ENCODE results near the gene TTC23.
"Not testable (repeated sequence)": the region's sequence is repeated elsewhere in the genome, so short reads cannot be mapped to it uniquely, and the experiment has no call there.

TTC23 gene

DNA sequence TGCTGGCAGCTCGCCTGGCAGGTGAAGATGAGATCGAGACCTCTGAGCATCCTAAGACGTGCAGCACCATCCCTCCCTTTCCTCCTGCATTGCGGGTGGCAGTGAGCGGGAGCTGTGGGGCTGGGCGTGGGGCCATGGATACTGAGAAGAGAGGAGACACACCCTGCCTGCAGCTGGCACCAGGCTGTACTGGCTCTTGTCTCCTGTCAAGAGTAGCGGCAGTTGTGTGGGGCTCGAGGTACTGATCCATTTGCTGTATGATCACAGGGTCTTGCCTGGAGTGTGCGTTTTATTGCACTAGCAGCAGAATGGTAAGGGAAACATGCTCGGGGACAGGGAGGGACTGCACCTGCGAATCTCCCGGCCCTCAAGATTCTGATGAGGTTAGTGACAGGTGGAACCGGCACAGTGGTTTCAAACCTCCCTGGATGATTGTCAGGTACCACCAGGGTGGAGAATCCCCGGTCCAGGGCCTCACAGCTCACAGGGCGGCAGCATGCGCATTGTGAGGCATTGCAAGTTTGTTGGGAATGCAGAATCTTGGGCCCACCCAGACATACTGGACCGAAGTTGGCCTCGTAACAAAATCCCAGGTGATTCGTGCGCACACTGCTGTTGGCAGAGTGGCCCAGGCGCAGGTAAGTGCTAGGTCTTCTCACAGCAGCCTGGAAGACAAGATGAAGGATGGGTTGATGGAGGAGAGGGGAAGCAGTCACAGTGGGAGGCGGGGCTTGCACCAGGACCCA lies 130.4 kb downstream of the TTC23 start:
- DNase-seq (ENCODE audit: low read depth): no peak

DNA sequence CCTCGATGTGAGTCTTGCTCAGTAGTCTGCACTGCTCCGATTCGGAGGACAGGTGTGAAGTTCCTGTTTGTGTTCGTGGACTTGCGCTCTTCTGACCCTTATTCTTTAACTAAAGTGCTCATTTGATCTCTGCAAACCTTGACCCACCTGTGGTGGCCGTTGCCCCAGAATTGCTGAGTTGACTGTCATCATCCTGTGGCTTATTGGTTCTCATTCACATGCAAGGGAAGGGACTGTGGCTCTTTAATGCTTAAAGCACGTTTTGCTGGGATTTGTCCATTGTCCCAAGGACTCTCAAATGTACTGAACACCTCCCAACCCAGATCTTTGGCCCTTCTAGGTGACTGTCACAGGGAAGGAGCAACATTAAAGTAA lies 131.1 kb downstream of the TTC23 start:
- DNase-seq (ENCODE audit: low read depth): no peak

DNA sequence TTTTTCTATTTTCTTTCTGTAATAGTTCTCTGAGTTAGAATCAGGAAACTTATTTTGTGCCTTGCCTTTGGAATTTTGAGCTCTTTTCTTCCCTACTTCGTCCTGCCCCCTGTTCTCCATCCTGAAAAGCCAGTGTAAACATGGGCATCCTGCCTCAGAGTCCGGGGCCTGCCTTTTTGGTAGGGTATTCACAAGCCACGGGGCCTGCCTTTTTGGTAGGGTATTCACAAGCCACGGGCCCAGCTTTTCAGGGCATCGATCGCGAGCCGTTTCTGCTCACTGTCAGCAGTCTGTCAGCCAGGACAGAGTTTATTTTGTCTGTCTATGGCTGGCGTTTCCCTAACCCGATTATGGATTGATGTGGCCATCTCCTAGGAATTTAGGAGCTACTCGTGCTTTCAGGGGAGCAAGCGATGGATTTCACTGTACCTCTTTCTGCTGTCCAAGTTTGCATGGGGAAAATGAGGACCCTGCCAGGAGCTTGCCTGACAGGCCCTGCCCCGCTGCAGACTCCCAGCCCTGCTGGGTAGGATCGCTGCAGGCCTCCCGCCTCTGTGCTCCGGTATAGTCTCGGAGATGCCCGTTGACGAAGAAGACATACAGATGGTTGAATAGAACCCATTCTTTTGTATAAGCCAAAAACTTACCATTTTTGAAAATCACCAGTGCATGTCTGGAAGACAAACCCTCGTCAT lies 131.7 kb downstream of the TTC23 start:
- DNase-seq (ENCODE audit: low read depth): no peak

DNA sequence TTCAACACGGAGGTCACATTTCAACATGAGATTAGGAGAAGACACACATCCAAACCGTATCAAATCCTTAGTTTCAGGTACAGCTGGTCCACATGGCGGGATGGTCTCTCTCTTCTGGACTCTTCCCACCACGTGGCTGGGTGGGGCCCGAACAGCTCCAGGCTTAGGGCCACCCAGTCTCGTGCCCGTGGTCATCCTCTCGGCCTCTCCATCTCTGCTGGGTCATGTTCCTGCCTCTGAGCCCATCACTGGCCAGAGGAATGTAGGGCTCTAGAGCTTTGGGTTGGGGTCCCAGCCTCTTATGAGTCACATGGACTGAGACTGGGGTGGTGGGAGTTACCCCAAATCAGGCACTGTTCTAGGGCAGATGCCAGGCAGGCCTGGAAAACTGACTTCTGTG lies 132.3 kb downstream of the TTC23 start:
- DNase-seq (ENCODE audit: low read depth): no peak

DNA sequence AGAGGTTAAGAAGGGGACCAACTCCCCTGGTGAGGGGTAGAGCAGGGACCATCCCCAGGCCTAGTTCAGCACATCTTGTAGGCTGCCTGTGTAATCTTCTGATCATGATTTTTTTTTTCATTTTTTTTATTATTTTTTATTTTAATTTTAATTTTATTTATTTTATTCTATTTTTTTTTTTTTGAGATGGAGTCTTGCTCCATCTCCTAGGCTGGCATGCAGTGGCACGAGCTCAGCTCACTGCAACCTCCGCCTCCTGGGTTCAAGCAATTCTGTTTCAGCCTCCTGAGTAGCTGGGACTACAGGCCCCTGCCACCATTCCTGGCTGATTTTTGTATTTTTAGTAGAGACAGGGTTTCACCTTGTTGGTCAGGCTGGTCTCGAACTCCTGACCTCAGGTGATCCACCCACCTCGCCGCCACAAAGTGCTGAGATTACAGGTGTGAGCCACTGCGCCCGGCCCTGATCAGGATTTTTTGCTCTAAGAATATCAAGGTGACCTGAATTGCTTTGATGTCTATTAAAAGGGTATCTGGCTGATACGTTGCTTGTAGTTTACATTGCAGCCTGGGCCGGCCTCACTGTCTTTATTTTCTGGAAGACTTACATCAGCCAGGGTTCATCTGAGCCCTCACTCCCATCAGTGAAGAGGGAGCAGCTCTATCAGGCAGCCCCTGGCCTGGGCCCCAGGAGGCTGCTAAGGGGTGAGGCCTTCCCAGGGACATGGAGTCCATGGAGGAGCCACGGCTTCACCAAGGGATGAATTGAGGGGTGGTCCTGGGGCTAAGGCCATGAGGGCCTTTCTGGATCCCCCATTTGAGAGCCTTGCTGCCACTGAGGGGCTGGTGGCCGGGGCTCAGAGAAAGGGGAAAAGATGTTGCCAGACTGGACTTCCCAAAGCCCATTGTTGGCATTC lies 133.8 kb downstream of the TTC23 start:
- no peak for DNase-seq (ENCODE audit: low read depth)

DNA sequence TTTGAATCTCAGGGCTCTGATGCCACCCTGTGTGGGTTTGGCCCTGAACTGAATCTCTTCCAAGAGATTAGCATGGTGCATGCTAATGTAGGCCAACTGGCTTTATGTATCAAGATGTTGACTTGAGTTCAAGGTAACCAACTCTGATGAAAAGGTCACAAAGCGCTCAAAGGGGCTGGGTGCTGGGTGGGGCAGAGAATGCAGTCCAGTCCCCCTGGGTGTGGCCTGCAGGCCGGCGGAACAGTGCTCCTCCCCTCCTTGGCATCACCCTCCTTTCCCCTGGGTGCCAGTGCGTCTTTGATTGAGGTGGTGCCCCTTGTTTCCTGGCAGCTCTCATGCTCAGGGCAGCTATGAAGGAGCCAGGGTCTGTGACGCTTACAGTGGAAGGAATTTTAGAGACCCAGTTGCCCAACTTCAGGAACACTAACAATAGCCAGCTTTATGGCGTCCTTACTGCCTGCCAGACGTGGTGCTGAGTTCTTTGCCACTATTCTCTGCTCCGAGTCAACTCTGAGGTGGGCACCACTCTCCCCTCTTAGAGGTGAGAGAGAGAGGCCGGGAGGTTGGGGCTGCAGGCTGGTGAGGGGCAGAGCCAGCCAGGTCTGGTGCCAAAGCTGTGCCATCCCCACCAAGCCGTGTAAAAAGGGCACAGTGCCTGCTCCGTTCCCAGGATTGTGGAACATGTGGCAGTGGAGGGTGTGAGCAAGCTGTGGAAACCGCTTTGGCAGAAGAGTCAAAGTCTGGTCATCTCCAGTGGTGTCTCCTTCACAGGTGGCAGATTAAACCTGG lies 134.7 kb downstream of the TTC23 start:
- DNase-seq (ENCODE audit: low read depth): no peak

DNA sequence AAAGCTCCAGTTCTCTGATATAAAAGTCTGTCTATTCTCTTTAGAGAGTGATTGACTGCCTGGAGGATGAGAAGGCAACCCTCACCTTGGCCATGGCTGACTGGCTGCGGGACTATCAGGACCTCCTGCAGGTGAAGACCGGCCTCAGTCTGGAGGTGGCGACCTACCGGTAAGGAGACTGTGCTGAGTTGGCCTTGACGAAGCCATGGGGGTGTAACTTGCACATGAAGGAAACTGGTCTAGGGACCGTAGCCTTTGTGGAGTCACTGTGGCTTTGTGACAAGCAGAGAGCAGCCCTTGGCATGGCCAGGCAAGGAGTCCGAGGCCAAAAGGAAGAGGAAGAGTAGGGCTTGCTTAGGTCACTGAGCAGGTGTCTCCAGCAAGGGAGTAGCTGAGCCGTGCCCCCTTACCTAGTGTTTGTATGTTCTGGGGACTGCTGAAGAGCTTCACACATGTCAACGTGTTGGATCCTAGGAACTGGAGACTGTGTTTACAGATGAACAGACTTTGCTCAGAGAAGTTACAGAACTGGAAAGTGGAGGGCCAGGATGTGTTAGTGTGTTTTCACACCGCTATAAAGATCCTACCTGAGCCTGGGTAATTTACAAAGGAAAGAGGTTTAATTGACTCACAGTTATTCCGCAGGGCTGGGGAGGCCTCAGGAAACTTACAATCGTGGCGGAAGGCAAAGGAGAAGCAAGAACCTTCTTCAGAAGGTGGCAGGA lies 135.7 kb downstream of the TTC23 start:
- DNase-seq (ENCODE audit: low read depth): no peak

DNA sequence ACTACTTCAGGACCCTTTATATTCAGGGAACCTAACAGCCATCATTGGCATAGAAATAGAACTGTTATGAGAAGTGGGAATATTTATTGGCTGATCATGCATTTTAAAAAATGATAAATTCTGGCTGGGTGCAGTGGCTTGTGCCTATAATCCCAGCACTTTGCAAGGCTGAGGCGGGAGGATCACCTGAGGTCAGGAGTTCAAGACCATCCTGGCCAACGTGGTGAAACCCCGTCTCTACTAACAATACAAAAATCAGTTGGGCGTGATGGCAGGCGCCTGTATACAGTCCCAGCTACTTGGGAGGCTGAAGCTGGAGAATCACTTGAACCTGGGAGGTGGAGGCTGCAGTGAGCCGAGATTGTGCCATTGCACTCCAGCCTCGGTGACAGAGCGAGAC lies 137.7 kb downstream of the TTC23 start:
- not testable (repeated sequence) for DNase-seq (ENCODE audit: low read depth)

DNA sequence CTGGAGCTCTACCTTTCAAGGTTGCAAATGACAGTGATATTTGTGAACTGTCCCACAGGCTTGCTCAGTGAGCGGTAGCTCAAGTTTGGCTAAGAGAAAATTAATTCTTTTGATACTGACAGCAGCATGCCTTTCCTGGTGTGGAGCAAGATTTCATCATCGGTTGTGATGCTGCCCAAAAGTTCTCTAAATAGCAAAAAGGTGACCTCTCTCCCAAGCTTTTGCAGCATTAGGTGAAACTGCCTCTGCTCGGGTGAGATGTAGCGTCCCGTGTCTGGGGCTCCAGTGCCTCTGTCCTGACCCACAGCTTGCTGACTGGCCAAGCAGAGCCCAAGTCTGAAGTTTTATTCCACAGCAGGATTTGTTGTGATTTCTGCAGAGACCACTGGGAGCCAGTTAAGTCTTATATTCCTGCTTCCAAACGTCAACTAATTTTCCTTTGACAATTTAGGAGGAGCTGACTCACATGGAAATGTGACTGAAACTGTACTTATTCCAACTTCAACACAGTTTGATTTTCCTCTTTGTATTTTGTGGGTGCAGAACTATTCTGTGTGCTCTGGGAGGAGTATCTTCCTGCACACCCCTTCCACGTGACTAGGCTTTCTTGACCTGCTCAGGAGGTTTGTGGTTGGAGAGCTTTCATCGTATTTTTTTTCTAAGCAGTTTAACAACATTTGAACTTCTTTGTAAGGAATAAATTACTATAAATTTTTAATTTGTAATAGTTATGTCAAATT lies 138.6 kb downstream of the TTC23 start:
- DNase-seq (ENCODE audit: low read depth): no peak

DNA sequence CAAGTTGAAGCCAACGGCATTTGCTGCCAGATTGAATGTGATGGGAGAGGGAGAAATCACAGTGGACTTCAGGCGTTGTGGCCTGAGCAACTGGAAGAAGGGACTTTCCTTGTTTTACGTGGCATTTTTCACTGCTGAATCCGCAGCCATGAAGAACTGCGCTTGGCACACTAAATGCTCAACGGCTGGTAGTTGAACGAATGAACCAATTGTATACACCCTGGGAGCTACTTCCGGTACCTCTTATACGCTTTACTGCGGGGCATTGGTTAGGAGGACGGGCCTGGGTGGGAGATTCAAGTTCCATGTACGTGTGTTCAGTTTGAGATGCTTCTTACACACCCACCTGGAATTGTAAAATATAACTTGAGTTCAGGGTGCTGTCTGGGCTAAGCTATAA lies 139.3 kb downstream of the TTC23 start:
- no peak for DNase-seq (ENCODE audit: low read depth)

DNA sequence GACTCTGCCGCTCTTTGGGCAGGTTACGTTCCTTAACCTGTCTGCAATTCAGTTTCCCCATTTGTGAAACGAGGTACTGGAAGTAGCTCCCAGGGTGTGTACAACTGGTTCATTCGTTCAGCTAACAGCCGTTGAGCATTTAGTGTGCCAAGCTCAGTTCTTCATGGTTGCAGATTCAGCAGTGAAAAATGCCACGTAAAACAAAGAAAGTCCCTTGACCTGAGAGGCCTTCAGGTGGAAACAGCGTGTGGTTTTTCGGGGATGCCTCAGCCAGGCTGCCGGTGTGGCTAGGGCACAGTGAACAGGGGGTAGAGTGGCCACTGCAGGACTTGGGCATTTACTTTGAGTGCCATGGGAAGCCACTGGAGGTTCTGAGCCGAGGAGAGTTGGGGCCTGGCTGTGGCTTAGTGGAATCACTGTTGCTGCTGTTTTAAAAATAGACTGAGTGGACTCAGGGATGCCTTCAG lies 139.8 kb downstream of the TTC23 start:
- DNase-seq (ENCODE audit: low read depth): no peak

DNA sequence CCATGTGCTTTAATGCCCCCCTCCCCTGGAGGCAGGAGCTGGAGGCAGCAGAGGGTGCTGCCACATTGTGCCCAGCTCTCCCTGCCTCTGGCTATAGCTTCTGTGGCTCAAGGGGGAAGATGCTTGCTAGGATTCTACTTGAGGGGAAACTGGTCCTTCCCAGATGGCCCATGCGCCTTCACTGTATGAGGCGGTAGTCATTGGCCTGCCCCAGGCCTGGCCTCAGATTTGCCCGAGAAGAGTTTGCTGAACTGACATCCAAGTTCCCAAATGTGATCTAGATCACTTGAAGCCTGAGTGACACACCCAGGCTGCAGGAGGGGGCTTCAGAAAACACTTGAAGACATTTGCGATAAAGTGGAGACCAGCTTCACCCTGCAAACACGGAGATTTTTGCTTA lies 140.4 kb downstream of the TTC23 start:
- DNase-seq (ENCODE audit: low read depth): no peak

DNA sequence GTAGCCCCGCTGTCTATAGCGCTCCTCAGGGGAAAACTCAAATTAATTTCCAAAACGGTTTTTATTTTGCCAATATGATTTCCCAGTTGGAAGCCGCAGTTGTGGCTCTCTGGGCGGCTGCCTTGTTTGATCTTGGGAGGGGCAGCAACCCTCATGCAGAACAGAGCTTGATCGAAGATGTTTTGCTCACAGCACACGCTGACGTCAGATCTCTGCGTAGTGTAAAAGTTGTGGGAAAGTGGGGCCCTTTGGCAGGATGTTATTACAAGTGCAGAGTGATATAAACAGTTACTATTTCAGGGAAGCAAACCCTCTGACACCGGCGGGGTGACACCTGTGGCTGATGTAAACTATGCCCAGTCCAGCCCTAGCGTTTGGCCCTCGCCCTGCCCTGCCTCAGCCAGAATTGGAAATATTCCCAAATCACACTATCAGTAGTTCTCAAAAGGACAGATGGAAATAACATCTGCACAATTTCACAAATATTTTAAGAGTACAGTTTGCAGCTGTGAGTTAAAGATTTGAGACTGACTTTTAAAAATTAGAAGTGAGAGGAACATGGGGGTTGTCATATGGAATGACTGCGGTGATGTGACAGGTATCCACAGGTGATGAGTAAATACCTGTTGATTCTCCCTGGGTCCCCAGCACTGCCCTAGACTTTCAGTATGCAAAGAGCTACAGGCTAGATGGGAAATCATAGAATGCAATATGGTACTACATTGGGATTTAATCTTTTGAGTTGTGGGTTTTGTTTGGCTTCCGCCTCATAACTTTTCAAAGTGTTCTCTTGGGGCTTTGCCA lies 142.8 kb downstream of the TTC23 start:
- no peak for DNase-seq (ENCODE audit: low read depth)

DNA sequence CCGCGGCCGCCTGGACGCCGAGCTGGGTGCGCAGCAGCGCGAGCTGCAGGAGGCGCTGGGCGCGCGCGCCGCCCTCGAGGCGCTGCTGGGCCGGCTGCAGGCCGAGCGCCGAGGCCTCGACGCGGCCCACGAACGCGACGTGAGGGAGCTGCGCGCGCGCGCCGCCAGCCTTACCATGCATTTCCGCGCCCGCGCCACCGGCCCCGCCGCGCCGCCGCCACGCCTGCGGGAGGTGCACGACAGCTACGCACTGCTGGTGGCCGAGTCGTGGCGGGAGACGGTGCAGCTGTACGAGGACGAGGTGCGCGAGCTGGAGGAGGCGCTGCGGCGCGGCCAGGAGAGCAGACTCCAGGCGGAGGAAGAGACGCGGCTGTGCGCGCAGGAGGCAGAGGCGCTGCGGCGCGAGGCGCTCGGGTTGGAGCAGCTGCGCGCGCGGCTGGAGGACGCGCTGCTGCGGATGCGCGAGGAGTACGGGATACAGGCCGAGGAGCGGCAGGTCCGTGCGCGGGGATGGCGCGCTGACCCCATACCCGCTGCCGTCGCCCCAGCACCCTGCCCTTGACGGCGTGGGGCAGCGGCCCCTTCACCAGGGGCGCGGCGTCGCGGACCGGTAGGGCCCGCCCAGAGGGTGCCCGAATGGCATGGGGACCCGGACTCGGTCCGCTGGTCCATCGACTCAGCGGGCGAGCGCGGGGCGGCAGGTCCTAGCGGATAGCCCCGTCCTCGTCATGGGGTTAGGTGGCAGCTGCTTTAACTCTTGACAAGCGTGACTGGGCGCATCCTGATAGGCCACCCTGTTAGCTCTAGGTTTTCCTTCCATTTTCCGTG lies 143.7 kb downstream of the TTC23 start:
- peak; percentile 47 for DNase-seq (ENCODE audit: low read depth)

DNA sequence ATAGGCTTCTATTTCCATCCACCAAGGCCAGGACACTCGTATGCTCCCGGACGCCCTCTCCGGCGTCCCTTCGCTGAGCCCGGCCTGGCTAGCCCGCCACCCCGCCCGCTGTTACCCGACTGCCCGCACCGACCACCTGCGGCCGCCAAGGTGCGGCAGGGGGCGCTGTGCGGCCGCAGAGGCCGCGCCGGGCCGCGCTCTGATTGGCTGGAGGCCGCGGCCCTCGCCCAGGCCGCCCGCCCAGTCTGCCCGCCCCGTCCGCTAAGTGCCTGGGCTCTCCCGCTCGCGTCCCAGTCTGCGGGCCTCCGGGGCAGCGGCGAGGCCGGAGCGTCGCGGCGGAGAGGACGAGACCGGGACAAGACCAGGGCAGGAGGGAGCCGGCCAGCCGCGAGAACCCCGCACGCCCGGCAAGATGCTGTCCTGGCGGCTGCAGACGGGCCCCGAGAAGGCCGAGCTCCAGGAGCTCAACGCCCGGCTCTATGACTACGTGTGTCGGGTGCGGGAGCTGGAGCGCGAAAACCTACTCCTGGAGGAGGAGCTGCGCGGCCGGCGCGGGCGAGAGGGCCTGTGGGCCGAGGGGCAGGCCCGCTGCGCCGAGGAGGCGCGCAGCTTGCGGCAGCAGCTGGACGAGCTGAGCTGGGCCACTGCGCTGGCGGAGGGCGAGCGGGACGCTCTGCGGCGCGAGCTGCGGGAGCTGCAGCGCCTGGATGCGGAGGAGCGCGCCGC lies 144.4 kb downstream of the TTC23 start, which contains the start of gene SYNM:
Gene SYNM (plus strand): TSS at position 293 of the 726 bp plus-strand sequence. CDS start 120 bp downstream, at position 413.
- DNase-seq (ENCODE audit: low read depth): peak; percentile 49

DNA sequence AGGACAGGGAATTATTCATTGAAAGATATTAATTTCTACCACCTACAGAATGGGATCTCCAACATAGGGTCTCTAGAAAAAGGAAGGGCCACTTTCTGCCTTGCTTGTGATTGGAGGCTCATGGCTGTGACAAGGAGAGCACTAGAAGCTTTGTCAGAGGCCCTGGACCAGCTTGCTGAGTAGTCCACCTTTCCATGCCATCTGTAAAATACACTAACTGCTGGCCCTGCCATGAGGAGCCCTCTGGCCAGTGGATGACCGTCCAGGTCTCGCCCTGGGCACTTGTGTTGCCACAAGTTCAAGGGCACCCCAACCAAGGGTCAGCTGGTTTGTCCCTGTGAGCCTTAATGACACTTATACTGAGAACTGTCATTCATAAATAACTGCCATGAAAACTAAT lies 146.1 kb downstream of the TTC23 start:
- DNase-seq (ENCODE audit: low read depth): no peak

DNA sequence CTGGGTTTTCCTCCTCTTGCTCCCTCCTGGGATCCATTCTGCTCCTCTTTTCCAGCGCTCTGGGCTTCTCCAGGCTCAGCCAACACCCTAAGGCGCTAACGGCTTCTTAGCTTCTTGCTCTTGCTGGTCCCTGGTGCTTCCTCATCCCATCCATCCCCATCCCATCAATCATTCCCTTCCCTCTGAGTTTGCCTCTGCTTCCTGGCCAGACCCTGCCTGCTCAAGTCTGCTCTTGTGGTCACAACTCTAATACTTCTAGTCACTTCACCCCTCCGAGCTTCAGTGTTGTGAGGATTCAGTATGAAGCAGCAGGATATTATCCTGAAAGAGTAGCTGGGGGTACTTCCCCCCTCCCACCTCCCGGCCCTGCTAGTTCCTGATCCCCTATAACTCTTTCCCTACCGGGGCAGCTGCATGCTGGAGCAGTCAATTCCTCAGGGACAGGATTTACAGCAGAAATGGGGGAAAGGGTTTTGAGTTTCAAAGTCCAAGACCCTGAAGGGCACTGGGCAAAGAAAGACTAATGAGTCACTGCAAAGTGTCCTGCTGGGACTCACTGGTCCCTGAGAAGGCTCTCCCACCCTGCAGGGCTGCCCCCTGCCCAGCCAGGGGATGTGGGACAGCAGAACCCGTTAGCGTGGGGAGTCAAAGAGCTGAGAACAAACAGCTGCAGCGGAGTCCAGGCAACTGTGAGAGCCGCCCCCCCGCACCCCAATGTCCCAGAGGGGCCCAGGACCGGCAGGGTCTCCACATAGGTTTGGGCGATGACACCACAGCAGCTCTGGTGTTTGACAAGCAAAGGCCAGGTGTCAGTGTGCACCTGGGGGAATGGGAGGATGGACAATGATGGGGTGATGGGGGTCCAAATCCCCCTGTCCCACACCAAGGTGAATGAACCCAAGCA lies 146.8 kb downstream of the TTC23 start:
- no peak for DNase-seq (ENCODE audit: low read depth)

Data from activated T-cell treated with anti-CD3 and anti-CD28 coated beads for 48 hours (primary cell).